Peyer's patch (tissue), 4 donors: Measurements from ENCODE around the gene SLC10A1. TPM values are rescaled to one million over a fixed set of nuclear protein-coding genes. Genes with fewer than 3 reads are reported as not detected.

Experiments
- DNase-seq, 3 donors: peaks; one replicate each; pipeline ENCODE4 v3.0.0-alpha.2; 2017 to 2019
- H3K27ac ChIP-seq, 4 donors: fragments of 200-600 bp; sonication (generic); one replicate each; pipeline ENCODE4 v1.5.1; 2016 to 2019
- H3K27me3 ChIP-seq, 2 donors: fragments of 200-600 bp; sonication (generic); one replicate each; pipeline ENCODE4 v1.5.1; 2019
- H3K36me3 ChIP-seq, 3 donors: fragments of 200-600 bp; sonication (generic); one replicate each; pipeline ENCODE4 v1.5.1; 2016 to 2019
- H3K4me1 ChIP-seq, 4 donors: fragments of 200-600 bp; sonication (generic); one replicate each; pipeline ENCODE4 v1.5.1; 2016 to 2019
- H3K4me3 ChIP-seq, 4 donors: fragments of 200-600 bp; sonication (generic); 1 replicate in 3 of 4; 2 replicates in 1 of 4; pipeline ENCODE4 v1.5.1; 2016 to 2019; ENCODE audit warnings: mild to moderate bottlenecking in 1 of 4
- H3K9me3 ChIP-seq, 4 donors: fragments of 200-600 bp; sonication (generic); one replicate each; pipeline ENCODE4 v1.5.1; 2016 to 2019; ENCODE audit warnings: mild to moderate bottlenecking in 1 of 4
- CTCF ChIP-seq, 6 experiments: fragments of 450-650 bp in 4 of 6; fragments of 200-600 bp in 2 of 6; sonication (generic) in 1 of 6; IDR thresholded peaks; one replicate each; pipeline ENCODE4 v1.5.1; 2017 to 2019; ENCODE audit warnings: antibody characterized with exemption in 6 of 6, mild to moderate bottlenecking in 3 of 6, moderate library complexity in 1 of 6
- POLR2A ChIP-seq, 2 donors: fragments of 450-650 bp; IDR thresholded peaks; one replicate each; pipeline ENCODE4 v1.5.1; 2017; ENCODE audit warnings: antibody characterized with exemption in 2 of 2, mild to moderate bottlenecking in 2 of 2, moderate library complexity in 2 of 2
- total RNA-seq, 4 donors: library from RNA; depleted of rRNA; stranded (reverse); fragments of >200 nt; gene quantifications; one replicate each; pipeline ENCODE4 v1.1.0, GENCODE V29; 2016

SLC10A1 gene
- total RNA-seq, 4 donors from 2014 or later, result not detected

GRCh38 chr14:69794791-69795190, 2.2 kb downstream of the SLC10A1 start:
- Histone ChIP-seq H3K9me3 (no peaks in the 10 kb centered on the region), H3K27me3 (no peaks in the 10 kb centered on the region), H3K27ac (no peak overlapping the region), H3K4me3 (no peak overlapping the region), H3K4me1 (no peaks in the 10 kb centered on the region), H3K36me3 (no peaks in the 10 kb centered on the region)
- no peak for TF ChIP-seq POLR2A (IDR thresholded peaks at IDR 0.05)
- TF ChIP-seq CTCF (IDR thresholded peaks at IDR 0.05), result no peak
- no peak for DNase-seq

GRCh38 chr14:69792887-69793421, 4.1 kb downstream of the SLC10A1 start:
- H3K9me3 ChIP-seq, result no peaks in the 10 kb centered on the region
- H3K4me3 ChIP-seq, result no peak overlapping the region
- TF ChIP-seq CTCF (IDR thresholded peaks at IDR 0.05), result no peak
- no peak for TF ChIP-seq POLR2A (IDR thresholded peaks at IDR 0.05)
- no peak overlapping the region for H3K27ac ChIP-seq
- no peaks in the 10 kb centered on the region for H3K27me3 ChIP-seq
- no peak for DNase-seq
- H3K36me3 ChIP-seq, result no peaks in the 10 kb centered on the region
- H3K4me1 ChIP-seq, result no peaks in the 10 kb centered on the region

- Histone ChIP-seq H3K27me3 (no peaks in the 10 kb centered on the region), H3K36me3 (peaks cover 0 to 5% (median 0%) of the 10 kb centered on the region in 3 donors), H3K9me3 (no peaks in the 10 kb centered on the region), H3K4me1 (no peaks in the 10 kb centered on the region), H3K27ac (no peak overlapping the region), H3K4me3 (no peak overlapping the region)
- no peak for DNase-seq
- TF ChIP-seq POLR2A (IDR thresholded peaks at IDR 0.05), result no peak
- no peak for TF ChIP-seq CTCF (IDR thresholded peaks at IDR 0.05)
Observed at GRCh38 chr14:69789118-69789640, 7.9 kb downstream of the SLC10A1 start.

GRCh38 chr14:69786603-69787002, 10.4 kb downstream of the SLC10A1 start:
- no peak for TF ChIP-seq CTCF (IDR thresholded peaks at IDR 0.05)
- no peak for TF ChIP-seq POLR2A (IDR thresholded peaks at IDR 0.05)
- no peak for DNase-seq
- no peaks in the 10 kb centered on the region for H3K27me3 ChIP-seq

GRCh38 chr14:69784942-69785341, 12.1 kb downstream of the SLC10A1 start:
- TF ChIP-seq CTCF (IDR thresholded peaks at IDR 0.05) (no peak), POLR2A (IDR thresholded peaks at IDR 0.05) (no peak)
- Histone ChIP-seq H3K4me1 (no peaks in the 10 kb centered on the region), H3K27ac (no peak overlapping the region), H3K36me3 (peaks cover 0 to 18% (median 0%) of the 10 kb centered on the region in 3 donors), H3K27me3 (no peaks in the 10 kb centered on the region), H3K9me3 (no peaks in the 10 kb centered on the region), H3K4me3 (no peak overlapping the region)
- DNase-seq, result no peak

More at GRCh38 chr14:69786603-69787002, 10.4 kb downstream of the SLC10A1 start:
- Histone ChIP-seq H3K4me1 (no peaks in the 10 kb centered on the region), H3K4me3 (no peak overlapping the region), H3K36me3 (peaks cover 0 to 5% (median 0%) of the 10 kb centered on the region in 3 donors), H3K27ac (no peak overlapping the region), H3K9me3 (no peaks in the 10 kb centered on the region)
